K562 (cell line): Measurements from ENCODE around the gene TAAR9. TPM values are rescaled to one million over a fixed set of nuclear protein-coding genes. Genes with fewer than 3 reads are reported as not detected.

ENCODE experiments used
- BCL6 ChIP-seq: fragments of 250-450 bp; sonication (Bioruptor Pico); IDR thresholded peaks from 2 replicates; pipeline ENCODE4 v1.4.0; 2020
- DIDO1 ChIP-seq: fragments of 450-650 bp; IDR thresholded peaks from 2 replicates; pipeline ENCODE4 v1.6.1; 2016; ENCODE audit warnings: low read depth, missing biosample characterization, missing genetic modification characterization
- ELF4 ChIP-seq: fragments of 450-650 bp; formaldehyde crosslinking; IDR thresholded peaks from 2 replicates; pipeline ENCODE4 v1.4.0; 2022; ENCODE audit warnings: missing genetic modification characterization
- HNRNPK ChIP-seq: fragments of 200-400 bp; formaldehyde crosslinking; IDR thresholded peaks from one replicate; pipeline ENCODE4 v1.6.1; 2018; ENCODE audit warnings: mild to moderate bottlenecking, low read depth, low read length; ENCODE audit not compliant: poor library complexity, severe bottlenecking
- IRF2 ChIP-seq: sonication (generic); formaldehyde crosslinking; IDR thresholded peaks from 2 replicates; pipeline ENCODE4 v1.8.1; 2022; ENCODE audit warnings: mild to moderate bottlenecking, missing genetic modification reagents
- NCOA6 ChIP-seq: fragments of 450-650 bp; IDR thresholded peaks from 2 replicates; pipeline ENCODE4 v1.6.1; 2017; ENCODE audit warnings: mild to moderate bottlenecking
- NFE2 ChIP-seq: IDR thresholded peaks from 2 replicates; pipeline ENCODE4 v1.6.1; 2014; ENCODE audit warnings: antibody characterized with exemption, low read depth
- POLR2AphosphoS5 ChIP-seq: IDR thresholded peaks from 2 replicates; pipeline ENCODE4 v1.6.1; 2011; ENCODE audit warnings: mild to moderate bottlenecking, low read depth, low read length, moderate library complexity; ENCODE audit not compliant: control insufficient read depth, insufficient read depth
- PTBP1 ChIP-seq: fragments of 200-400 bp; formaldehyde crosslinking; IDR thresholded peaks from 2 replicates; pipeline ENCODE4 v1.6.1; 2017; ENCODE audit warnings: low read depth, low read length
- RBM14 ChIP-seq: fragments of 200-400 bp; formaldehyde crosslinking; IDR thresholded peaks from 2 replicates; pipeline ENCODE4 v1.6.1; 2018; ENCODE audit warnings: low read depth, mild to moderate bottlenecking, low read length, moderate library complexity, borderline replicate concordance; ENCODE audit not compliant: insufficient read depth
- TAF15 ChIP-seq: fragments of 200-400 bp; formaldehyde crosslinking; IDR thresholded peaks from 2 replicates; pipeline ENCODE4 v1.6.1; 2017; ENCODE audit warnings: mild to moderate bottlenecking, low read depth, low read length, moderate library complexity
- TFAM ChIP-seq: fragments of 250-450 bp; sonication (Bioruptor Pico); conservative IDR thresholded peaks from 2 replicates; pipeline ENCODE4 v1.5.0; 2021; ENCODE audit warnings: mild to moderate bottlenecking, moderate library complexity
- TRIM28 ChIP-seq: fragments of 450-650 bp; IDR thresholded peaks from 2 replicates; pipeline ENCODE4 v1.6.1; 2017
- TSC22D4 ChIP-seq: fragments of 450-650 bp; IDR thresholded peaks from 2 replicates; pipeline ENCODE4 v1.6.1; 2016; ENCODE audit warnings: missing genetic modification characterization, missing biosample characterization, control low read depth
- U2AF1 ChIP-seq: fragments of 200-400 bp; formaldehyde crosslinking; optimal IDR thresholded peaks from 2 replicates; pipeline ENCODE3; 2017; ENCODE audit warnings: mild to moderate bottlenecking, low read depth, low read length, moderate library complexity
- ZNF124 ChIP-seq: sonication (generic); formaldehyde crosslinking; IDR thresholded peaks from 2 replicates; pipeline ENCODE4 v1.8.1; 2022; ENCODE audit warnings: missing genetic modification reagents
- polyA plus RNA-seq, 8 experiments: library from polyadenylated mRNA; depleted of rRNA in 4 of 8; stranded (reverse) in 5 of 8; unstranded in 3 of 8; fragments of >200 nt; fragmentation: Nextera tagmentation in 2 of 8; fragmentation: Illumina TruSeq in 1 of 8; extraction: Ambion mirVana in 2 of 8; extraction: Trizol in 1 of 8; gene quantifications; 2 replicates each; pipeline versions ENCODE4 v1.2.1 to v1.2.3, GENCODE V29; 2011 to 2014; ENCODE audit warnings: inconsistent platforms in 1 of 8, missing spikeins in 1 of 8
- total RNA-seq, 7 experiments: library from RNA; depleted of rRNA in 6 of 7; stranded (reverse); fragments of >200 nt in 6 of 7; fragmentation: Illumina TruSeq in 2 of 7; extraction: Trizol in 2 of 7; gene quantifications; 2 replicates each; pipeline versions ENCODE4 v1.2.1 to v1.2.3, GENCODE V29; 2011 to 2021; ENCODE audit warnings: low replicate concordance in 1 of 7
- TF ChIP-seq, protein P1 (sequence below), 2 experiments: fragments of 450-650 bp; IDR thresholded peaks; 2 replicates each; pipeline ENCODE4 v1.6.1; 2018; ENCODE audit warnings: mild to moderate bottlenecking in 2 of 2, low read depth in 1 of 2; ENCODE audit not compliant: partially characterized antibody in 2 of 2
- TF ChIP-seq, protein P2 (sequence below), 2 experiments: IDR thresholded peaks; 2 replicates each; pipeline ENCODE4 v1.6.1; 2012; ENCODE audit warnings: improper control_type of control experiment in 2 of 2, low read depth in 2 of 2, low read length in 2 of 2, borderline replicate concordance in 1 of 2
- TF ChIP-seq, protein P3 (sequence below), 2 experiments: fragments of 450-650 bp; IDR thresholded peaks; 2 replicates each; pipeline ENCODE4 v1.6.1; 2016

Gene TAAR9
- total and polyA plus RNA-seq, 9 of the 15 experiments (the other 6 are each of a cell fraction or from before 2014, with no cell fraction given), result not detected

DNA sequence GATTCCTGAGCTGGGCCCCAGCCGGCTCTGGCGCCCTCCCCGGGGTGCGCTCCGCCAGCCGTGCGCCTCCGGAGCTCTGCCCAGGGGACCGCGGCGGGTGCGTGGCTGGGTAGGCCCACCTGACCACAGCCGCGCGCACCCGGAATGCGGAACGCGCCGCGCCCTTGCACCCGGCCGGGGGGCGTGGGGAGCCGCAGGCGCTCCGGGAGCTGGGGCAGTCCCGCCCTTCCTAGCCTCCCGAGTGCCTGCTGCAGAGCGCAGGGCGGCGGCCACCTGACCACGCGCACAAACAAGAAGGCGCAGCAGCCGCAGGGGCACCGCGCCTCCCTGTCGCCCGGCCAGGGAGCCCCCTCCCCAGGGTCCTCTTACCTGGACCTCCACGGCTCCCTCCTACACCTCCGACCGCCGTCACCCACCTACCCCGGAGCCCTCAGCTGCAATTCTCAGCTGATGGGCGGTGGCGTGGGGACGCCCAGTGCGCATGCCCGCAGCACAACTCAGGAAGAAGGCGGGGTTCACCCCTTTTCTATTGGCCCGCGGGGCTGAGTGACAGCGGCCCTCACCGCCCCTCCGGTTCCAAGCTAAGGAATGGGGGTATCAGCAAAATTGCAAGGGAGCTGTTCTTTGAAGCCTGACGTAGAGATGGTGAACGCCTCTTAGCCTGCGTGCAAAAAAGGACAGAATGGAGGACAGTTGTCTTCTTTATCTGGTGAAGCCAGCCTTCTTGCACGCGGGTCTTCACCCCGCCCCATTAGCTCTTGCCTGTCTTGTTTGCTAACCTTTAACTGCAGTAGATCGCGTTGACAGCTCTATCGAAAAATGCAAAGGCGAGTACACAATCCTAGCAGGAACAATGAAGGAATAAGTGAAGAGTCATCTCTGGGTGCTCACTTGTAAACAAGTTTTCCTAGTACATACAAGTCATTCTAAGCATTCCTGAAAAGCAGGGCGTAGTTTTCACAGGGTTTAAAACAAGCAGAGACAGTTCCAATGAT lies 25.1 kb upstream of the TAAR9 start, which contains the start of gene STX7 (continued):
- TF ChIP-seq, protein P1, sequence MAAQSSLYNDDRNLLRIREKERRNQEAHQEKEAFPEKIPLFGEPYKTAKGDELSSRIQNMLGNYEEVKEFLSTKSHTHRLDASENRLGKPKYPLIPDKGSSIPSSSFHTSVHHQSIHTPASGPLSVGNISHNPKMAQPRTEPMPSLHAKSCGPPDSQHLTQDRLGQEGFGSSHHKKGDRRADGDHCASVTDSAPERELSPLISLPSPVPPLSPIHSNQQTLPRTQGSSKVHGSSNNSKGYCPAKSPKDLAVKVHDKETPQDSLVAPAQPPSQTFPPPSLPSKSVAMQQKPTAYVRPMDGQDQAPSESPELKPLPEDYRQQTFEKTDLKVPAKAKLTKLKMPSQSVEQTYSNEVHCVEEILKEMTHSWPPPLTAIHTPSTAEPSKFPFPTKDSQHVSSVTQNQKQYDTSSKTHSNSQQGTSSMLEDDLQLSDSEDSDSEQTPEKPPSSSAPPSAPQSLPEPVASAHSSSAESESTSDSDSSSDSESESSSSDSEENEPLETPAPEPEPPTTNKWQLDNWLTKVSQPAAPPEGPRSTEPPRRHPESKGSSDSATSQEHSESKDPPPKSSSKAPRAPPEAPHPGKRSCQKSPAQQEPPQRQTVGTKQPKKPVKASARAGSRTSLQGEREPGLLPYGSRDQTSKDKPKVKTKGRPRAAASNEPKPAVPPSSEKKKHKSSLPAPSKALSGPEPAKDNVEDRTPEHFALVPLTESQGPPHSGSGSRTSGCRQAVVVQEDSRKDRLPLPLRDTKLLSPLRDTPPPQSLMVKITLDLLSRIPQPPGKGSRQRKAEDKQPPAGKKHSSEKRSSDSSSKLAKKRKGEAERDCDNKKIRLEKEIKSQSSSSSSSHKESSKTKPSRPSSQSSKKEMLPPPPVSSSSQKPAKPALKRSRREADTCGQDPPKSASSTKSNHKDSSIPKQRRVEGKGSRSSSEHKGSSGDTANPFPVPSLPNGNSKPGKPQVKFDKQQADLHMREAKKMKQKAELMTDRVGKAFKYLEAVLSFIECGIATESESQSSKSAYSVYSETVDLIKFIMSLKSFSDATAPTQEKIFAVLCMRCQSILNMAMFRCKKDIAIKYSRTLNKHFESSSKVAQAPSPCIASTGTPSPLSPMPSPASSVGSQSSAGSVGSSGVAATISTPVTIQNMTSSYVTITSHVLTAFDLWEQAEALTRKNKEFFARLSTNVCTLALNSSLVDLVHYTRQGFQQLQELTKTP (IDR thresholded peaks at IDR 0.05; ENCODE audit: low read depth in 1 of 2, partially characterized antibody in 2 of 2), result no peak
- TF ChIP-seq, protein P2, sequence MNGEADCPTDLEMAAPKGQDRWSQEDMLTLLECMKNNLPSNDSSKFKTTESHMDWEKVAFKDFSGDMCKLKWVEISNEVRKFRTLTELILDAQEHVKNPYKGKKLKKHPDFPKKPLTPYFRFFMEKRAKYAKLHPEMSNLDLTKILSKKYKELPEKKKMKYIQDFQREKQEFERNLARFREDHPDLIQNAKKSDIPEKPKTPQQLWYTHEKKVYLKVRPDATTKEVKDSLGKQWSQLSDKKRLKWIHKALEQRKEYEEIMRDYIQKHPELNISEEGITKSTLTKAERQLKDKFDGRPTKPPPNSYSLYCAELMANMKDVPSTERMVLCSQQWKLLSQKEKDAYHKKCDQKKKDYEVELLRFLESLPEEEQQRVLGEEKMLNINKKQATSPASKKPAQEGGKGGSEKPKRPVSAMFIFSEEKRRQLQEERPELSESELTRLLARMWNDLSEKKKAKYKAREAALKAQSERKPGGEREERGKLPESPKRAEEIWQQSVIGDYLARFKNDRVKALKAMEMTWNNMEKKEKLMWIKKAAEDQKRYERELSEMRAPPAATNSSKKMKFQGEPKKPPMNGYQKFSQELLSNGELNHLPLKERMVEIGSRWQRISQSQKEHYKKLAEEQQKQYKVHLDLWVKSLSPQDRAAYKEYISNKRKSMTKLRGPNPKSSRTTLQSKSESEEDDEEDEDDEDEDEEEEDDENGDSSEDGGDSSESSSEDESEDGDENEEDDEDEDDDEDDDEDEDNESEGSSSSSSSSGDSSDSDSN (IDR thresholded peaks at IDR 0.05; ENCODE audit: borderline replicate concordance in 1 of 2, low read depth in 2 of 2, low read length in 2 of 2), result peak; percentile 87 to 88; a peak in 3 of 4 replicates
- TF ChIP-seq NFE2 (peak; percentile 8; the same call in 1 of the 2 replicates), RBM14 (no peak), NCOA6 (no peak; the same call in 1 of the 2 replicates), IRF2 (no peak), POLR2AphosphoS5 (peak; percentile 43; the same call in 1 of the 2 replicates), DIDO1 (tag) (no peak), ELF4 (CRISPR knock-in tag) (no peak), ZNF124 (CRISPR knock-in tag) (no peak), HNRNPK (no peak), TFAM (CRISPR knock-in tag) (no peak), TAF15 (no peak), BCL6 (CRISPR knock-in tag) (no peak), PTBP1 (no peak), TSC22D4 (tag) (no peak), TRIM28 (no peak), U2AF1 (no peak)
- TF ChIP-seq, protein P3, sequence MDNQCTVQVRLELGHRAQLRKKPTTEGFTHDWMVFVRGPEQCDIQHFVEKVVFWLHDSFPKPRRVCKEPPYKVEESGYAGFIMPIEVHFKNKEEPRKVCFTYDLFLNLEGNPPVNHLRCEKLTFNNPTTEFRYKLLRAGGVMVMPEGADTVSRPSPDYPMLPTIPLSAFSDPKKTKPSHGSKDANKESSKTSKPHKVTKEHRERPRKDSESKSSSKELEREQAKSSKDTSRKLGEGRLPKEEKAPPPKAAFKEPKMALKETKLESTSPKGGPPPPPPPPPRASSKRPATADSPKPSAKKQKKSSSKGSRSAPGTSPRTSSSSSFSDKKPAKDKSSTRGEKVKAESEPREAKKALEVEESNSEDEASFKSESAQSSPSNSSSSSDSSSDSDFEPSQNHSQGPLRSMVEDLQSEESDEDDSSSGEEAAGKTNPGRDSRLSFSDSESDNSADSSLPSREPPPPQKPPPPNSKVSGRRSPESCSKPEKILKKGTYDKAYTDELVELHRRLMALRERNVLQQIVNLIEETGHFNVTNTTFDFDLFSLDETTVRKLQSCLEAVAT (IDR thresholded peaks at IDR 0.05), result no peak
